ENCODE data around the gene EIF3F.

EIF3F gene

GRCh38 chr11:8004008-8004407 is 16.9 kb downstream of the EIF3F start:
- Histone ChIP-seq H3K27me3 (ENCODE audit: insufficient read depth, low read length) (no peaks in the 10 kb centered on the region), H3K36me3 (ENCODE audit: insufficient read depth, low read length) (peaks cover 4% of the 10 kb centered on the region), H3K4me1 (ENCODE audit: insufficient read depth, low read length) (no peaks in the 10 kb centered on the region), H3K9me3 (ENCODE audit: low read length) (no peaks in the 10 kb centered on the region), H3K4me3 (ENCODE audit: low read length) (no peak overlapping the region), H2AFZ (ENCODE audit: low read depth, low read length) (no peak overlapping the region)

- Histone ChIP-seq H3K4me1 (ENCODE audit: insufficient read depth, low read length) (no peaks in the 10 kb centered on the region), H3K27me3 (ENCODE audit: insufficient read depth, low read length) (no peaks in the 10 kb centered on the region), H3K36me3 (ENCODE audit: insufficient read depth, low read length) (no peaks in the 10 kb centered on the region), H3K4me3 (ENCODE audit: low read length) (no peak overlapping the region), H3K9me3 (ENCODE audit: low read length) (no peaks in the 10 kb centered on the region), H2AFZ (ENCODE audit: low read depth, low read length) (no peak overlapping the region)
Measured at GRCh38 chr11:8005556-8005955, 18.4 kb downstream of the EIF3F start.

- H3K4me3 ChIP-seq (ENCODE audit: low read length): no peak overlapping the region
- H2AFZ ChIP-seq (ENCODE audit: low read depth, low read length): no peak overlapping the region
- H3K4me1 ChIP-seq (ENCODE audit: insufficient read depth, low read length): no peaks in the 10 kb centered on the region
- no peaks in the 10 kb centered on the region for H3K36me3 ChIP-seq (ENCODE audit: insufficient read depth, low read length)
- H3K27me3 ChIP-seq (ENCODE audit: insufficient read depth, low read length): peaks cover 3% of the 10 kb centered on the region
- no peaks in the 10 kb centered on the region for H3K9me3 ChIP-seq (ENCODE audit: low read length)
Measured at GRCh38 chr11:8006349-8006977, 19.3 kb downstream of the EIF3F start.

GRCh38 chr11:8008212-8008611 is 21.1 kb downstream of the EIF3F start:
- Histone ChIP-seq H3K4me1 (ENCODE audit: insufficient read depth, low read length) (no peaks in the 10 kb centered on the region), H3K36me3 (ENCODE audit: insufficient read depth, low read length) (no peaks in the 10 kb centered on the region), H2AFZ (ENCODE audit: low read depth, low read length) (no peak overlapping the region), H3K9me3 (ENCODE audit: low read length) (no peaks in the 10 kb centered on the region), H3K27me3 (ENCODE audit: insufficient read depth, low read length) (peaks cover 12% of the 10 kb centered on the region), H3K4me3 (ENCODE audit: low read length) (no peak overlapping the region)

GRCh38 chr11:8009856-8010255 is 22.7 kb downstream of the EIF3F start:
- Histone ChIP-seq H3K36me3 (ENCODE audit: insufficient read depth, low read length) (no peaks in the 10 kb centered on the region), H2AFZ (ENCODE audit: low read depth, low read length) (no peak overlapping the region), H3K4me1 (ENCODE audit: insufficient read depth, low read length) (no peaks in the 10 kb centered on the region), H3K4me3 (ENCODE audit: low read length) (no peak overlapping the region), H3K27me3 (ENCODE audit: insufficient read depth, low read length) (peaks cover 13% of the 10 kb centered on the region), H3K9me3 (ENCODE audit: low read length) (no peaks in the 10 kb centered on the region)

- Histone ChIP-seq H3K27me3 (ENCODE audit: insufficient read depth, low read length) (peaks cover 19% of the 10 kb centered on the region), H3K36me3 (ENCODE audit: insufficient read depth, low read length) (no peaks in the 10 kb centered on the region), H3K9me3 (ENCODE audit: low read length) (no peaks in the 10 kb centered on the region), H3K4me1 (ENCODE audit: insufficient read depth, low read length) (peaks cover 2% of the 10 kb centered on the region), H2AFZ (ENCODE audit: low read depth, low read length) (no peak overlapping the region), H3K4me3 (ENCODE audit: low read length) (no peak overlapping the region)
Measured at GRCh38 chr11:8011371-8011770, 24.2 kb downstream of the EIF3F start.

GRCh38 chr11:8011981-8012444 is 24.9 kb downstream of the EIF3F start:
- no peak overlapping the region for H3K4me3 ChIP-seq (ENCODE audit: low read length)
- H3K27me3 ChIP-seq (ENCODE audit: insufficient read depth, low read length): peaks cover 21% of the 10 kb centered on the region
- H3K4me1 ChIP-seq (ENCODE audit: insufficient read depth, low read length): peaks cover 7% of the 10 kb centered on the region
- no peaks in the 10 kb centered on the region for H3K36me3 ChIP-seq (ENCODE audit: insufficient read depth, low read length)
- H2AFZ ChIP-seq (ENCODE audit: low read depth, low read length): no peak overlapping the region
- H3K9me3 ChIP-seq (ENCODE audit: low read length): no peaks in the 10 kb centered on the region

- Histone ChIP-seq H3K9me3 (ENCODE audit: low read length) (no peaks in the 10 kb centered on the region), H3K27me3 (ENCODE audit: insufficient read depth, low read length) (peaks cover 24% of the 10 kb centered on the region), H3K4me1 (ENCODE audit: insufficient read depth, low read length) (peaks cover 13% of the 10 kb centered on the region)
Measured at GRCh38 chr11:8013833-8014232, 26.7 kb downstream of the EIF3F start.

GRCh38 chr11:8015753-8016239 is 28.7 kb downstream of the EIF3F start:
- H2AFZ ChIP-seq (ENCODE audit: low read depth, low read length): no peak overlapping the region
- H3K4me1 ChIP-seq (ENCODE audit: insufficient read depth, low read length): peaks cover 24% of the 10 kb centered on the region
- H3K36me3 ChIP-seq (ENCODE audit: insufficient read depth, low read length): no peaks in the 10 kb centered on the region
- H3K27me3 ChIP-seq (ENCODE audit: insufficient read depth, low read length): peaks cover 33% of the 10 kb centered on the region
- H3K9me3 ChIP-seq (ENCODE audit: low read length): no peaks in the 10 kb centered on the region
- H3K4me3 ChIP-seq (ENCODE audit: low read length): no peak overlapping the region

More at GRCh38 chr11:8013833-8014232, 26.7 kb downstream of the EIF3F start:
- no peak overlapping the region for H3K4me3 ChIP-seq (ENCODE audit: low read length)
- H2AFZ ChIP-seq (ENCODE audit: low read depth, low read length): no peak overlapping the region
- H3K36me3 ChIP-seq (ENCODE audit: insufficient read depth, low read length): no peaks in the 10 kb centered on the region

GRCh38 chr11:8016440-8016839 is 29.3 kb downstream of the EIF3F start:
- Histone ChIP-seq H3K4me3 (ENCODE audit: low read length) (no peak overlapping the region), H3K36me3 (ENCODE audit: insufficient read depth, low read length) (no peaks in the 10 kb centered on the region), H3K4me1 (ENCODE audit: insufficient read depth, low read length) (peaks cover 24% of the 10 kb centered on the region), H2AFZ (ENCODE audit: low read depth, low read length) (no peak overlapping the region), H3K9me3 (ENCODE audit: low read length) (no peaks in the 10 kb centered on the region), H3K27me3 (ENCODE audit: insufficient read depth, low read length) (peaks cover 36% of the 10 kb centered on the region)

GRCh38 chr11:8017071-8017470 is 29.9 kb downstream of the EIF3F start:
- Histone ChIP-seq H3K4me3 (ENCODE audit: low read length) (no peak overlapping the region), H3K9me3 (ENCODE audit: low read length) (no peaks in the 10 kb centered on the region), H2AFZ (ENCODE audit: low read depth, low read length) (no peak overlapping the region), H3K4me1 (ENCODE audit: insufficient read depth, low read length) (peaks cover 24% of the 10 kb centered on the region), H3K36me3 (ENCODE audit: insufficient read depth, low read length) (no peaks in the 10 kb centered on the region), H3K27me3 (ENCODE audit: insufficient read depth, low read length) (peaks cover 34% of the 10 kb centered on the region)

- H2AFZ ChIP-seq (ENCODE audit: low read depth, low read length): no peak overlapping the region
- H3K36me3 ChIP-seq (ENCODE audit: insufficient read depth, low read length): no peaks in the 10 kb centered on the region
- H3K27me3 ChIP-seq (ENCODE audit: insufficient read depth, low read length): peaks cover 32% of the 10 kb centered on the region
- H3K4me1 ChIP-seq (ENCODE audit: insufficient read depth, low read length): peaks cover 24% of the 10 kb centered on the region
- H3K4me3 ChIP-seq (ENCODE audit: low read length): no peak overlapping the region
- H3K9me3 ChIP-seq (ENCODE audit: low read length): no peaks in the 10 kb centered on the region
Measured at GRCh38 chr11:8017894-8018483, 30.9 kb downstream of the EIF3F start.

- Histone ChIP-seq H3K9me3 (ENCODE audit: low read length) (no peaks in the 10 kb centered on the region), H3K36me3 (ENCODE audit: insufficient read depth, low read length) (no peaks in the 10 kb centered on the region), H3K27me3 (ENCODE audit: insufficient read depth, low read length) (peaks cover 33% of the 10 kb centered on the region), H2AFZ (ENCODE audit: low read depth, low read length) (peak overlapping the region; percentile 77), H3K4me3 (ENCODE audit: low read length) (peak overlapping the region; percentile 50), H3K4me1 (ENCODE audit: insufficient read depth, low read length) (peaks cover 24% of the 10 kb centered on the region)
Measured at GRCh38 chr11:8018484-8019313, 31.6 kb downstream of the EIF3F start.
